ENCODE results near the gene TET2. TPM values are rescaled to one million over a fixed set of nuclear protein-coding genes. Genes with fewer than 3 reads are reported as not detected.

TET2 gene
- total RNA-seq, 3 donors from 2014 or later = 29.0 to 36.3 (median 31.0) TPM

- TF ChIP-seq, protein P1, sequence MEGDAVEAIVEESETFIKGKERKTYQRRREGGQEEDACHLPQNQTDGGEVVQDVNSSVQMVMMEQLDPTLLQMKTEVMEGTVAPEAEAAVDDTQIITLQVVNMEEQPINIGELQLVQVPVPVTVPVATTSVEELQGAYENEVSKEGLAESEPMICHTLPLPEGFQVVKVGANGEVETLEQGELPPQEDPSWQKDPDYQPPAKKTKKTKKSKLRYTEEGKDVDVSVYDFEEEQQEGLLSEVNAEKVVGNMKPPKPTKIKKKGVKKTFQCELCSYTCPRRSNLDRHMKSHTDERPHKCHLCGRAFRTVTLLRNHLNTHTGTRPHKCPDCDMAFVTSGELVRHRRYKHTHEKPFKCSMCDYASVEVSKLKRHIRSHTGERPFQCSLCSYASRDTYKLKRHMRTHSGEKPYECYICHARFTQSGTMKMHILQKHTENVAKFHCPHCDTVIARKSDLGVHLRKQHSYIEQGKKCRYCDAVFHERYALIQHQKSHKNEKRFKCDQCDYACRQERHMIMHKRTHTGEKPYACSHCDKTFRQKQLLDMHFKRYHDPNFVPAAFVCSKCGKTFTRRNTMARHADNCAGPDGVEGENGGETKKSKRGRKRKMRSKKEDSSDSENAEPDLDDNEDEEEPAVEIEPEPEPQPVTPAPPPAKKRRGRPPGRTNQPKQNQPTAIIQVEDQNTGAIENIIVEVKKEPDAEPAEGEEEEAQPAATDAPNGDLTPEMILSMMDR (IDR thresholded peaks at IDR 0.05) = no peak
- intact Hi-C loops (cut with DNase I, micrococcal nuclease) = no loop called here
- H3K9me3 ChIP-seq = no peaks in the 10 kb centered on the region
- H3K4me3 ChIP-seq = no peak overlapping the region
- DNase-seq (no peak), ATAC-seq (no peak)
- H3K4me1 ChIP-seq (ENCODE audit: low read depth) = no peaks in the 10 kb centered on the region
- peaks cover under 1% of the 10 kb centered on the region for H3K36me3 ChIP-seq (ENCODE audit: low read depth)
Measured at GRCh38 chr4:105277702-105278101, 131.0 kb downstream of the TET2 start.

DNA sequence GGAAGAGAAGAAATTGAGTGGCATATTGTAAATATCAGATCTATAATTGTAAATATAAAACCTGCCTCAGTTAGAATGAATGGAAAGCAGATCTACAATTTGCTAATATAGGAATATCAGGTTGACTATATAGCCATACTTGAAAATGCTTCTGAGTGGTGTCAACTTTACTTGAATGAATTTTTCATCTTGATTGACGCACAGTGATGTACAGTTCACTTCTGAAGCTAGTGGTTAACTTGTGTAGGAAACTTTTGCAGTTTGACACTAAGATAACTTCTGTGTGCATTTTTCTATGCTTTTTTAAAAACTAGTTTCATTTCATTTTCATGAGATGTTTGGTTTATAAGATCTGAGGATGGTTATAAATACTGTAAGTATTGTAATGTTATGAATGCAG lies 132.6 kb downstream of the TET2 start:
- Histone ChIP-seq H3K4me3 (no peak overlapping the region), H3K4me1 (ENCODE audit: low read depth) (no peaks in the 10 kb centered on the region), H3K36me3 (ENCODE audit: low read depth) (no peaks in the 10 kb centered on the region), H3K9me3 (no peaks in the 10 kb centered on the region)
- TF ChIP-seq, protein P1 (IDR thresholded peaks at IDR 0.05) = no peak
- ATAC-seq (no peak), DNase-seq (no peak)
- intact Hi-C loops (cut with DNase I, micrococcal nuclease) = no loop called here

DNA sequence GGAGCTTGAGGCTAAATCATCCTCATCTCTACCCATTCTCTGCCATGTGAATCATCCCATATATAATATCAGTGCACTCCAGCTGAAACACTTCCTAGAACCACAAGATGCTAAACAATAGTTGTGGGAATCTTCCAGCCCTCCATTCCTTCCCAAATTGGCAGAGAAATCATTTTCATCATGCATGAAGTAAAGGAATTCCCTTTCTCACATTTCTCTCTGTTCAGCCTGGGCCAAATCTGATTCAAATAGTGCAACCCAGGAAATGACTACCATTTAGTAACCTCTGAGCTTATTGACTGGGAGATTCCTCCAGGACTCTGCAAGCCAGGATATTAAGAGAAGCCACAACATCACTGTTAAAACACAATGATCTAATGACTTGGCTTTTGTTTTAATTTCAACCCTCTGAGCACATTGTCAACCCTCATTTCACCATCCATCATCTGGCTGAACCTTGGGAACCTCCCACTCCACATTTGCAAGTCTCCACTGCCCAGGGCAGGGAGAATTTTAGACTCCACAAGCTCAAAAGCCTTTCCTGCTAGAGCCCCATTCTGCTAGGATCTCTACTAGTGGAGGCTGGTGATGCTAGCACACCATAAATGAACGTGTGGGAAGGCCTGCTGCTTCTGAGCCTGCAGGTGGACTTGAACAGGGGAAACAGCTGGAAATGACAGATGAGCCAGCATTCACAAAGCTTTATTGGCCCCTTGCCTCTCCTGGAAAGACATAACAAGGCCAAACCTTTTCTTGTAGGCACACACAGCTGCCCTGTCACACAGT lies 133.9 kb downstream of the TET2 start:
- Histone ChIP-seq H3K9me3 (no peaks in the 10 kb centered on the region), H3K36me3 (ENCODE audit: low read depth) (no peaks in the 10 kb centered on the region), H3K4me3 (no peak overlapping the region), H3K4me1 (ENCODE audit: low read depth) (no peaks in the 10 kb centered on the region)
- intact Hi-C loops (cut with DNase I, micrococcal nuclease) = no loop called here
- peak; percentile 38 for ATAC-seq
- no peak for DNase-seq
- TF ChIP-seq, protein P1 (IDR thresholded peaks at IDR 0.05) = no peak

- intact Hi-C loops (cut with DNase I, micrococcal nuclease) = no loop called here
Measured at GRCh38 chr4:105281124-105281415, 134.4 kb downstream of the TET2 start.

DNA sequence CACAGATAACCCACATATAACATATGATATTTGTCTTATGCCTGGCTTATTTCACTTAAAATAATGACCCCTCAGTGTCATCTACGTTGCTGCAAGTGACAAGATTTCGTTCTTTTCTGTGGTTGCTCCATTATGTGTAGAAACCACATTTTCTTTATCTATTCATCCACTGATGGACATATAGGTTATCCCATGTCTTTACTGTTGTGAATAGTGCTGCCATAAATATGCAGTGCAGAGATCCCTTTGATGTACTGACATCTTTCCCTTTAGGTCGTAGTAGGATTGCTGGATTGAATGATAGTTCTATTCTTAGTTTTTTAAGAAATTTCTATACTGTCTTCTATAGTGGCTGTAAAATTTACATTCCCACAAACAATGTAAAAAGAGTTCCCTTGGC lies 135.8 kb downstream of the TET2 start:
- TF ChIP-seq, protein P1 (IDR thresholded peaks at IDR 0.05) = no peak
- ATAC-seq (no peak), DNase-seq (no peak)
- Histone ChIP-seq H3K36me3 (ENCODE audit: low read depth) (no peaks in the 10 kb centered on the region), H3K4me3 (no peak overlapping the region), H3K9me3 (no peaks in the 10 kb centered on the region), H3K4me1 (ENCODE audit: low read depth) (no peaks in the 10 kb centered on the region)
- intact Hi-C loops (cut with DNase I, micrococcal nuclease) = no loop called here

More at GRCh38 chr4:105281124-105281415, 134.4 kb downstream of the TET2 start:
- TF ChIP-seq, protein P1 (IDR thresholded peaks at IDR 0.05) = no peak
- ATAC-seq = no peak
- DNase-seq = no peak
- Histone ChIP-seq H3K4me3 (no peak overlapping the region), H3K36me3 (ENCODE audit: low read depth) (no peaks in the 10 kb centered on the region), H3K9me3 (no peaks in the 10 kb centered on the region), H3K4me1 (ENCODE audit: low read depth) (no peaks in the 10 kb centered on the region)
